PC-3 (cell line): ENCODE measurements around the gene ZNF322.
"Not testable (repeated sequence)": the region's sequence is repeated elsewhere in the genome, so short reads cannot be mapped to it uniquely, and the experiment has no call there.

Source experiments
- CTCF ChIP-seq: fragments of 300-600 bp; sonication (generic); conservative IDR thresholded peaks from 2 replicates; pipeline ENCODE4 v1.5.1; 2017; ENCODE audit warnings: antibody characterized with exemption, low read depth, mild to moderate bottlenecking, low read length
- EZH2 ChIP-seq: fragments of 300-600 bp; sonication (generic); IDR thresholded peaks from one replicate; pipeline ENCODE4 v1.6.1; 2017; ENCODE audit warnings: antibody characterized with exemption, mild to moderate bottlenecking, low read length; ENCODE audit not compliant: unreplicated experiment
- EZH2phosphoT487 ChIP-seq: fragments of 300-600 bp; sonication (generic); IDR thresholded peaks from 2 replicates; pipeline ENCODE4 v1.6.1; 2018; ENCODE audit warnings: mild to moderate bottlenecking, antibody characterized with exemption, low read length, borderline replicate concordance

- not testable (repeated sequence) for TF ChIP-seq CTCF, EZH2, EZH2phosphoT487
These were observed 45.8 kb upstream of the ZNF322 start for GRCh38 chr6:26705352-26705751.
